ENCODE measurements around the gene AOPEP.

The AOPEP gene

GRCh38 chr9:94717761-94718160, 8.7 kb upstream of the AOPEP start:
- no peak for DNase-seq

- no peak for DNase-seq
These were observed 7.6 kb upstream of the AOPEP start for GRCh38 chr9:94718936-94719335.

- no peak for DNase-seq
These were observed 6.6 kb upstream of the AOPEP start for GRCh38 chr9:94719878-94720277.

GRCh38 chr9:94720846-94721549, 5.5 kb upstream of the AOPEP start:
- no peak for DNase-seq

- DNase-seq: no peak
These were observed 4.7 kb upstream of the AOPEP start for GRCh38 chr9:94721754-94722153.

- no peak for DNase-seq
These were observed 1.2 kb upstream of the AOPEP start for GRCh38 chr9:94725293-94725692.

- no peak for DNase-seq
These were observed 2.2 kb downstream of the AOPEP start for GRCh38 chr9:94728719-94729118.

- no peak for DNase-seq
These were observed 2.7 kb downstream of the AOPEP start for GRCh38 chr9:94729199-94729598.

GRCh38 chr9:94734054-94734754, 7.7 kb downstream of the AOPEP start:
- DNase-seq: no peak

- no peak for DNase-seq
These were observed 10.3 kb downstream of the AOPEP start for GRCh38 chr9:94736759-94737158.

- no peak for DNase-seq
These were observed 13.8 kb downstream of the AOPEP start for GRCh38 chr9:94740145-94740840.

GRCh38 chr9:94741866-94742265, 15.4 kb downstream of the AOPEP start:
- no peak for DNase-seq

- no peak for DNase-seq
These were observed 16.8 kb downstream of the AOPEP start for GRCh38 chr9:94743035-94743954.

GRCh38 chr9:94745806-94746540, 19.5 kb downstream of the AOPEP start:
- no peak for DNase-seq

- no peak for DNase-seq
These were observed 20.3 kb downstream of the AOPEP start for GRCh38 chr9:94746541-94747370.

- no peak for DNase-seq
These were observed 28.5 kb downstream of the AOPEP start for GRCh38 chr9:94754976-94755475.

GRCh38 chr9:94757158-94757557, 30.7 kb downstream of the AOPEP start:
- DNase-seq: no peak

GRCh38 chr9:94758031-94758430, 31.5 kb downstream of the AOPEP start:
- no peak for DNase-seq

- no peak for DNase-seq
These were observed 32.4 kb downstream of the AOPEP start for GRCh38 chr9:94758880-94759279.

GRCh38 chr9:94760010-94760409, 33.5 kb downstream of the AOPEP start:
- no peak for DNase-seq

GRCh38 chr9:94760660-94761059, 34.2 kb downstream of the AOPEP start:
- no peak for DNase-seq
